HG03066 (cell line): ENCODE measurements around the gene RAB5A.
"Not testable (repeated sequence)": the region's sequence is repeated elsewhere in the genome, so short reads cannot be mapped to it uniquely, and the experiment has no call there.

Source experiments
- ATAC-seq: cut with Tn5 transposase; IDR thresholded peaks from one replicate; pipeline ENCODE4 v1.9.1; 2021; ENCODE audit warnings: low read depth; ENCODE audit not compliant: unreplicated experiment

Gene RAB5A

DNA sequence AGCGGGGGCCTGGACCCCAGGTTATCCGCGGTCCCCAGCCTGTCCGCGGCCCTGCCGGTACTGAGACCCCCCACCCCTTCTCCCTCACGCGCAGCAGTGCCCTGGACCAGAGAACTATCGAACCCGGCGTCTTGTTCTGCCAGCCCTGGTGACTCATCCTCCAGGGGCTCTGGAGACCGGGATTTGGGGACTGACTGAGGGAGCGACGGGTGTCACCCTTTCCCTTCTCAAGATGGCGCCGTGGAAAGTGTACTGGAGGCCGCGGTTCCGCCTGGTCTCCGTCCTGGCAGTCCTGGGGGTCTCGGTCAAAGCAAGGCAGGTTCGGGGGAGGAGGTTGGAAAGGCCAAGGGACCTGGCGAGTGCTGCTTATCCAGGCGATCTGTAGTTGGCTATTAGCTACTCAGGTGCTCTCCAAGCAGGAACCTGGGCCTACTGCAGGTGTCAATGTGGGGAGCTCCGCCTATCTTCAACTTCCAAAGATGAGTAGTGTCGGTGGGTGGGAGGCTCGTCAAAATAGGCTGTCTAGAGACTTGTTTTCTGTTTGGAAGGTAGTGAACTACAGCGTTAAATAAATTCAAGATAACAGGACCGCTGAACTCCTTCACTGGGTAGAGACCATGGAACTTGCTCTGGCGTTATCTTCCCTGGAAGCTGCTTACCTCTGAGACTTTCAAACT, 790 bp downstream of the RAB5A start:
- peak; percentile 19 for ATAC-seq

- no peak for ATAC-seq
Observed at GRCh38 chr3:19948226-19948591, 1.3 kb downstream of the RAB5A start.

DNA sequence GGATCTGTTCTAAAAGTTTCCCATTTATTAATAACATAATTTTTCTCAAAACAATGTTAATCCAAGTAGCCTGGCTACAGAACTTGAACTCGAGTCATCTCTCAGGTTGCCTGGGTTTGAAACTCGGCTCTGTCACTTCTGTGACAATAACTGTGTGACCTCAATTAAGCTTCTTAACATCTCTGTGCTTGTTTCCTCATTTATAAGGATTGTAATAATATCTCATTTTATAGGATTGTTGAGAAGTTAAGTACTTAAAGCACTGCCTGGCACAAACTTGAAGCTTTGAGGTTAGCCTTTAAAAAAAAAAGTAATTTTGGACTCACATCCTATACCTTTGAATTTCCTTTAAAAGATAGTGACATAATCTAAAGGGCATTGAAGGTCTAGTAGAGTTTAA, 3.4 kb downstream of the RAB5A start:
- no peak for ATAC-seq

- no peak for ATAC-seq
Observed at GRCh38 chr3:19954676-19955075, 7.8 kb downstream of the RAB5A start.

DNA sequence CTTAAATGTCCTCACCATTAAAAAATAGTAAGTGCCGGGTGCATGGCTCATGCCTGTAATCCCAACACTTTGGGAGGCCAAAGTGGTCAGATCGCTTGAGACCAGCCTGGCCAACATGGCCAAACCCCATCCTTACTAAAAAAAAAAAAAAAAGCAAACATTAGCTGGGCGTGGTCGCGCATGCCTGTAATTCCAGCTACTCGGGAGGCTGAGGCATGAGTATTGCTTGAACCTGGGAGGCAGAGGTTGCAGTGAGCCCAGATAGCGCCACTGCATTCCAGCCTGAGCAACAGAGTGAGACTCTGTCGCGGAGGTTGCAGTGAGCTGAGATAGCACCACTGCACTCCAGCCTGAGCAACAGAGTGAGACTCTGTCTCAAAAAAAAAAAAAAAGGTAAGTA, 10.5 kb downstream of the RAB5A start:
- ATAC-seq: not testable (repeated sequence)

GRCh38 chr3:19959505-19959904, 12.6 kb downstream of the RAB5A start:
- no peak for ATAC-seq

DNA sequence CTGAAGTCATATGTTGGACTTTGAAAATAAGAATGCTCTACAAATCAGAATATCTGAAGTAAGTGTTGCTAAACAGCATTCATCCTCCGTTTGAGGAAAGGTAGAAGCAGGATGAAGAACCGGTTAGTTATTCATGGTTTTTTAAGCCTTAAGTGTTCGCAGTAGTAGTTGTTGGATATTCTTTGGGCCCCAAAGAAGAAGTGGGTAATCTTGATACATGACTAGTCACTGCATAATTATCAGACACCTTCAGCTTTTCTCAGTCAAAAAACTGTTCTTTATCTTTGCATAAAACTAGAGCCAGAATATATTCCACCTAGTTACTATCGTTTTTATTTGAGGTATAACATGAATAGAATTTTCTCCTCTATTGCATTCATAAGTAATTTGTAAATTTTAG, 13.8 kb downstream of the RAB5A start:
- ATAC-seq: no peak

DNA sequence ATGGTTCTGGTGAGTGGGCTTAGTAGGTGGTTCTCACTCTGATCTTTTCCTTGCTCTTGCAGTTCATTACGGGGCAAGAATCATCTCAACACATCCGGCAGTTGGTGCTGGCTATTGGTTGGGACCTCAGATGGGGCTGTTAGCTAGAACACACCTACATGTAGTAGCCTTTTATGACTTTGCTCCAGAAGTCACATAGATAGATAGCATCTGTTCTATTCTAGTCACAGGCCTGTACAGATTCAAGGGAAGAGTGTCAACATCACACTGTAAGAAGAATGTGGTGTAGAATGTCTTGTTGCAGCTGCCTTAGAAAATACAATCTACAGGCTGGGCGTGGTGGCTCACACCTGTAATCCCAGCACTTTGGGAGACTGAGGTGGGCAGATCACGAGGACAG, 15.1 kb downstream of the RAB5A start:
- ATAC-seq: no peak

DNA sequence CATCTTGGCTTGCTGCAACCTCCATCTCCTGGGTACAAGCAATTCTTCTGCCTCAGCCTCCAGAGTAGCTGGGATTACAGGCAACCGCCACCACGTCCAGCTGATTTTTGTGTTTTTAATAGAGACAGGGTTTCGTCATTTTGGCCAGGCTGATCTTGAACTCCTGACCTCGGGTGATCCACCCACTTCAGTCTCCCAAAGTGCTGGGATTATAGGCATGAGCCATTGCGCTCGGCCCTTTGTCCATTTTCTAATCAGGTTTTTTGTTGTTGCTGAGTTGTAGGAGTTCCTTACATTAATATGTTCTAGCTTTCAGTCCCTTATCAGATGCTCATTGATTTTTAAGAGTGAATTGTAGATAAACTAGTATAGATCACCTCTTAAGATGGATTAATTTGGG, 20.3 kb downstream of the RAB5A start:
- ATAC-seq: no peak

DNA sequence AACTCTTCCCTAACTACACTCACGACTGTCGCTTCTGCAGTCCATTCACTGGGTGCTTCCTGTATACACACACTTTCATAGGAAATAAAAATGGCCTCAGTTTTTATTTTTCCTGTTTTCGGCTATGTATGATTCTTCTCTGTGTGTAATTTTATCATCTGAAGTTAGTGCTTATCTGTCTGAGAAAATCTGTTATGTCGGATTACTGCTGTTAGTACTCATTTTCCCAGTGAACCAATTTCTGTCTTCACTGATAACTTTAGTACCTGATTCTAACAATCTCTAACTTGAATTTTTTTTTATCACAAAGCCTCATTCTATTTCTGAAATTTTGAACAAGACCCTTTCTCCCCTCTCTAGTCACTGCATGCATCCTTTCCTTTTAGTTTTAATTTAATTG, 20.9 kb downstream of the RAB5A start:
- ATAC-seq: no peak

GRCh38 chr3:19970327-19970726, 23.4 kb downstream of the RAB5A start:
- ATAC-seq: no peak

DNA sequence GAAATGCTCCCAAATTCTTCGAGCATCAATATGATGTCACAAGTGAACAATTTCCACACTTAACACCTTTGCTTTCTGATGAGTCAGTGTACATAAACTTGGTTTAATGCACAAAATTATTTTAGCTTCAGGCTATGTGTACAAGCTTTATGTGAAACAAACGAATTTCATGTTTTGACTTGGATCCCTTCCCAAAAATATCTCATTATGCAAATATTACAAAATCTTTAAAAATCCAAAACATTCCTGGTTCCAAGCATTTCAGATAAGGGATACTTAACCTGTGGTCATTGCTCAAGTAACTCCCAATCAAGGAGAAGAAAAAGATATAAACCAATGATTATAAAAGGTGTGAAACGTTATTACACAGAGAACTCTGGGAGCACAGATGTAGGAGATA, 25.2 kb downstream of the RAB5A start:
- ATAC-seq: no peak

- not testable (repeated sequence) for ATAC-seq
Observed at GRCh38 chr3:19988904-19989303, 42.0 kb downstream of the RAB5A start.

DNA sequence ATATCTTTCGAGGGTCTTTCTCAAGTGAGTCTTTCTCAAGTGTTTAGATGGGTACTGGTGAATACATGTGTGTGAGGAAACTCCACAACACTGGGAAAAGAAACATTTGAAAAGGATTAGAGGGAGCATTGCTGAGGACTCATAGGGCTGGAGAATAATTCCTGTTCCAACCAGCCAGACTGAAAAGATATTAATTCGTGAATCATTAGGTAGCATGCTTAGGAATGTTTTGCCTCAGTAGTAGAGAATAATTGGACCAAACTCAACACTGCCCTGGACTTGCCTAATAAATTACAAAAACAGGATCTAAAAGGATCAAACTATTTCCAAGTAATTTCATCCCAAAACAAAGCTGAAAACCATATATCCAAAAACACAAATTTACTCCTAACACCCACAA, 47.9 kb downstream of the RAB5A start:
- no peak for ATAC-seq

DNA sequence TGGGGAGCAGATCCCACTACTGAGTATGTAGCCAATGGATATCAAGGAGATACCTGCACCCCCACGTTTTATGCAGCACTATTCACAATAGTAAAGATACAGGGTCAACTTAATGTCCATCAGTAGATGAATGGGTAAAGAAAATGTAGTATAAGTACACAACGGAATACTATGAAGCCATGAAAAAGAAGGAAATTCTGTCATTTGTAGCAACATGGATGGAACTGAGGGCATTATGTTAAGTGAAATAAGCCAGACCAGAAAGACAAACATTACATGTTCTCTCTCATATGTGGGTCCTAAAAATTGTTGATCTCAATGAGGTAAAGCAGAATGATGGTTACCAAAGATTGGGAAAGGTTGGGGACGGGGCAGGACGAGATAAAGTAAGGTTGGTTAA, 50.6 kb downstream of the RAB5A start:
- ATAC-seq: no peak

- ATAC-seq: no peak
Observed at GRCh38 chr3:20001932-20002331, 55.0 kb downstream of the RAB5A start.

GRCh38 chr3:20007960-20008359, 61.1 kb downstream of the RAB5A start:
- ATAC-seq: no peak

GRCh38 chr3:20008646-20009045, 61.7 kb downstream of the RAB5A start:
- ATAC-seq: no peak

- no peak for ATAC-seq
Observed at GRCh38 chr3:20012164-20012563, 65.3 kb downstream of the RAB5A start, which contains the start of gene PP2D1. PP2D1 (minus strand) TSS chr3:20012264; CDS start chr3:20012072, 192 bp downstream.

- ATAC-seq: no peak
Observed at GRCh38 chr3:20013396-20013795, 66.5 kb downstream of the RAB5A start.

GRCh38 chr3:20015525-20015924, 68.6 kb downstream of the RAB5A start:
- no peak for ATAC-seq

GRCh38 chr3:20016076-20016475, 69.2 kb downstream of the RAB5A start:
- not testable (repeated sequence) for ATAC-seq
